Activated CD8-positive, alpha-beta memory T cell treated with anti-CD3 and anti-CD28 coated beads, Interleukin-2, amount 50 U/mL, for 4 hours (primary cell): ENCODE measurements around the gene BLOC1S3.
"Not testable (repeated sequence)": the region's sequence is repeated elsewhere in the genome, so short reads cannot be mapped to it uniquely, and the experiment has no call there.

Source experiments
- DNase-seq: peaks from one replicate; pipeline ENCODE4 v3.0.0-alpha.2; 2020

BLOC1S3 gene

GRCh38 chr19:45186509-45187334, 8.1 kb downstream of the BLOC1S3 start:
- DNase-seq = no peak

GRCh38 chr19:45187421-45188100, 9.0 kb downstream of the BLOC1S3 start:
- DNase-seq = no peak

- no peak for DNase-seq
Measured at GRCh38 chr19:45189971-45190370, 11.4 kb downstream of the BLOC1S3 start.

DNA sequence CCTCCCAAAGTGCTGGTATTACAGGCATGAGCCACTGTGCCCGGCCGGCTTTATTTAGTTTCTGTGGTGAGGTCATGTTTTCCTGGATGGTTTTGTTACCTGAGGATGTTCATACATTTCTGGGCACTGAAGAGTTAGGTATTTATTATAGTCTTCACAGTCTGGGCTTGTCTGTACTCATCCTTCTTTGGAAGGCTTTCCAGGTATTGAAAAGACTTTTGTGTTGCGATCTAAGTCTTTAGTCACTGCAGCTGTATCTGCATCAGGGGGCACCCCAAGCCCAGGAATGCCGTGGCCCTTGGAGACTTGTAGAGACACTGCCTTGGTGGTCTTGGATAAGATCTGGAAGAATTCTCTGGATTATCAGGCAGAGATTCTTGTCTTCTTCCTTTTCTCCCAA, 12.8 kb downstream of the BLOC1S3 start:
- no peak for DNase-seq

GRCh38 chr19:45195764-45196163, 17.2 kb downstream of the BLOC1S3 start:
- DNase-seq = no peak

DNA sequence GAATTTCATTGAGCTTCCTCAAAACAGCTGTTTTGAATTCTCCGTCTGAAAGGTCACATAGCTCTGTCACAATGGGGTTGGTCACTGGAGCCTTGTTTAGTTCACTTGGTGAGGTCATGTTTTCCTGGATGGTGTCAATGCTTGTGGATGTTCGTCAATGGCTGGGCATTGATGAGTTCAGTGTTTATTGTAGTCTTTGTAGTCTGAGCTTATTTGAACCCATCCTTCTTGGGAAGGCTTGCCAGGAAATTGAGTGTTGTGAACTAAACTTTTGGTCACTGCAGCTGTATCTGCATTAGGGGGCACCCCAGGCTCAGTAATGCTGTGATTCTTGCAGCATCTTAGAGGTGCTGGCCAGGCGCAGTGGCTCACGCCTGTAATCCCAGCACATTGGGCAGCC, 22.0 kb downstream of the BLOC1S3 start:
- DNase-seq = no peak

DNA sequence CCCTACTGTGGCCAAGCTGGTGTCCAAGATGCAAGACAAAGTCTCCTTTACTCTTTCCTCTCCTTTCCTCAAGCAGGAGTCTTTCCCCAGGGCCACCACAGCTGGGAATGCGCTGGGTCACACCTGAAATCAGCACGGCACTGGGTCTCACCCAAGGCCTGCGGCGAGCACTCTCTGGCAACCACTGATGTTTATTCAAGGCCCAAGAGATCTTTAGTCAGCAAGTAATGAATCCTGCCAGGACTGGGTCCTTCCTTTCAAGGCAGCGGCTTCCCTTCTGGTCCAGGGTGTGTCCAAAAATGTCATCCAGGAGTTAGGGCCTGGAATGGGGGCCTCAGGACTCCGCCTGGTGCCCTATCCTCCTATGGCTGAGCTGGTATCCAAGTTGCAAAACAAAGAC, 24.1 kb downstream of the BLOC1S3 start:
- DNase-seq = no peak

DNA sequence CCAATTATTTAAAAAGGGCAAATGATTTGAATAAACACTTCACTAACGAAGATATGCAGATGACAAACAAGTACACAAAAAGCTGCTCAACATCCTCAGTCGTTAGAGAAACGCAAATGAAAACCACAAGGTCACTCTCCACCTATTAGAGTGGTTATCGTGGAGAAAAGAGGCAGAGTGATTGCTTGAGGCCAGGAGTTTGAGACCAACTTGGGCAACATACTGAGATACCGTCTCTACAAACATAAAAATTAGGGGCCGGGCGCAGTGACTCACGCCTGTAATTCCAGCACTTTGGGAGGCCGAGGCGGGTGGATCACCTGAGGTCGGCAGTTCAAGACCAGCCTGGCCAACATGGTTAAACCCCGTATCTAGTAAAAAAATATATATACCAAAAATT, 27.2 kb downstream of the BLOC1S3 start:
- DNase-seq = no peak

DNA sequence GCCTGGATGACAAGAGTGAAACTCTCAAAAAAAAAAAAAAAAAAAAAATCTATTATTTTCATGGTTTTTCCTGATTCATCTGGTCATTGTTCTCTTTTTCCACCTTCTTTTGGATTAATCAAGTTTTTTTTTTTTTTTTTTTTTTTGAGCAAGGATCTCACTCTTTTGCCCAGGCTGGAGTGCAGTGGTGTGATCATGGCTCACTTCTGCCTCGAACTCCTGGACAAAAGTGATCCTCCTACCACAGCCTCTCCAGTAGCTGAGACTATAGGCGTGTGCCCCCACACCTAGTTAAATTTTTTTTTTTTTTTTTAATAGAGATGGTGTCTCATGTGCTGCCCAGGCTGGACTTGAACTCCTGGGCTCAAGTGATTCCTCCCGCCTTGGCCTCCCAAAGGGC, 27.7 kb downstream of the BLOC1S3 start:
- DNase-seq = no peak

DNA sequence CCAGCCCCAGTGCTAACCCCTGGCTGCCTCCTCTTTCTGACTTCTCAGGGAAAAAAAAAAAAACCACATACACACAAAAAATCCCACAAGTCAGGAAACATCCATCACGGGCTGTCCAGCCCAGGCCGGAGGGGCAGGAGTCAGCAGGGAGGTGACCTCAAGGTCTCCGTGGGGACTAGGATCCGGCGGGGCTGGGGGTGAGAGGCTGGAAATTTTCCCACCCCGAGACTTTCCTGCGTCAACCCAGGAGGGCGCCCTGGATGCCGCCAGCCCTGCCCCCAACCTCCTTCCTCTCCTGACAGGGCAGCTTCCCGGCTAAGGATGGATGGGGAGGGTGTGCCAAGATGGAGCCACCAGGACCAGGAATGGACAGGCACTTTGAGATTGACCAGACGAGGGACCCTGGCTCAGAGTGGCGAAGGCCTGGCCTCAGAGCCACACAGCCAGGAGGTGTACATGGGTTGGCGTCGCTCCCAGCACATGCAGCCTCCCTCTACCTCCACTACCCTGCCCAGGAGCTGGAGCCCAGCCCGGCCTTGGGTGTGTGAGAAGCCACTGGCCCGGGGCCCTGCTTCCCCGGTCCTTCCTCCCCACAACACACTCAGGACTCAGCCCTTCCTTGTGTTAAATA, 33.3 kb downstream of the BLOC1S3 start:
- no peak for DNase-seq

GRCh38 chr19:45213031-45213430, 34.4 kb downstream of the BLOC1S3 start:
- no peak for DNase-seq

DNA sequence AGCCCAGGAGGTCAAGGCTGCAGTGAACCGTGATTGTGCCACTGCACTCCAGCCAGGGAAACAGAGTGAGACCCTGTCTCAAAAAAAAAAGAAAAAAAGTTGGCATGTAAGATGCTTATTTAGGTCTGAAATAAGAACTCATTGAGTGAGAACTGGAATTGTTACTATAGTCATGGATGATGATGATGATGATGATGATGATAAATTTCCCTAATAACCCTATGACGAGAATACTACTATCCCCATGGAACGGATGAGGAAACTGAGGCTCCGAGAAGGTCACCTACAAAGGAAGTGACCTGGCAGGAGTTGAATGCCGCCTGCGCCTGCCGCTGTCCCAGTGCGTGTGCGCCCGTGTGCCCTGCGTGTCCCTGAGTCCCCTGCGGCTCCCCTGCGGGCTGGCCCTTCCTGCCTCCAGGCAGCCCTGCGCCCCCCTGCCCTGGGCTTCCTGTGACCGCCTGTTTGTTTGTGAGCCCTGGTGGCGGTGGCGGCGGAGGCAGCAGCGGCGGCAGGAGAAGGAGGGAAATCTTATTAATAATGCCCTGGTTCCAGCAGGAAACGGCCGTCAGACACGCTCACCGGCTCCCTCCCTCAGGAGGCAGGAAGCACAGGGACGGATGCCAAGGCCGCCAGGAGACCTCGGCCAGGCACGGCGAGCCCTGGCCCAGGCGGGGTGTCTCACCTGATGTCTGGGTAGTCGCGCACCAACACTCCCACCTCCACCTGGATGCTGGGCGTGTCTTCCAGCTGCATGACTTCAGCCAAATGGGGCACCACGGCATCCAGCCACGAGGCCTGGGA, 37.0 kb downstream of the BLOC1S3 start:
- DNase-seq = no peak

- no peak for DNase-seq
Measured at GRCh38 chr19:45216667-45217066, 38.1 kb downstream of the BLOC1S3 start.

DNA sequence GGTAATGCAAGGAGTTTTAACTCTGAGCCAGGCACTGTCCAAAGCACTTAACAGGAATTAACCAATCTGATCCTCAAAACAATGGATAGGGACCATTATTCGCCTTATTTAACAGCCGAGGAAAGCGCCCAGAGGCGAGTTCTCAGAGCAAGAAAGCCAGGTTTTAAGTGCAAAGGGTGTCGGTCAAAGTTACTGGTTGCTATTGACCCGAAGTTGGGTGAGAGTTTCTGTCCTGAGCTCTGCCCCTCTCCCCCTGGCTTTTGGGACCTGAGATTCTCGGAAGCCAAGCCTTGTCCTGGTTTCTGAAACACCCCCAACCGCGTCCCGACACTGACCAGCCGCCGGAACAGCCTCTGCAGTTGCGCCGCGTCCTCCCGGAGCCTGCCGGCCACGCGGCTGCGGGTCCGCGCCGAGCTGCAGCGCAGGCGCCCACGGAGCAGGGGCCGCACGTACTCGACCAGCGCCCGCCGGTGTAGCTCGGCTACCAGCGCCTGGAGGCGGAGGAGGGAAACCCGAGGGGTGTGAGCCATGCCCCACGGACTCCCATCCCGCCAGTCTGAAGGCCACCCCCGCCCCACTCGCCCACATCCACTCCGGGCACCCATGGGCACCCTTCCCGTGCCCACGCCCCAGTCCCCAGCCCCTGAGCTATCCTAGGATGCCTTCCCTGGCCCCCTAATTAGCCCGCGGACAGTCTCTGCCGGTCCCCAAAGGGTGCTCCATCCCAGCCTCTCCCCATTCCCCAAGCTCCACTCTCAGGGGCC, 38.8 kb downstream of the BLOC1S3 start:
- no peak for DNase-seq

GRCh38 chr19:45217957-45218334, 39.4 kb downstream of the BLOC1S3 start:
- DNase-seq = no peak

DNA sequence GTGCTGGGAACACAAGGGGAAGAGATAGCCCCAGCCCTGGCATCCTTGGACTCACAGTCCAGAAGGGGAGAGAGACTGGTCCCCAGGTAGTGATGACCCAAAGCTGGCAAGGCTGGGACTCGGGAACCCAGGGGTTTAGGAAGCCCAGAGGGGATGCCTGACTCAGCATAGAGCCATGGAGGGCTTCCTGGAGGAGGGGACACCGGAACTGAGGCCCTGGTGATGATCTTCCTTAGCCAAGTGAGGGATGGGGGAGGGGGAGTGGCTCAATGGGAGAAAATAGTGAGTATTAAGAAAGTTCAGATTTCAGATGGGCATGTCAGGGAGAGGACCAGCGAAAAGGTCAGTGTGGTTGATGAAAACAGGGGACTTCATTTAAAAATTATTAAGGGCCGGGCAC, 39.8 kb downstream of the BLOC1S3 start:
- no peak for DNase-seq

DNA sequence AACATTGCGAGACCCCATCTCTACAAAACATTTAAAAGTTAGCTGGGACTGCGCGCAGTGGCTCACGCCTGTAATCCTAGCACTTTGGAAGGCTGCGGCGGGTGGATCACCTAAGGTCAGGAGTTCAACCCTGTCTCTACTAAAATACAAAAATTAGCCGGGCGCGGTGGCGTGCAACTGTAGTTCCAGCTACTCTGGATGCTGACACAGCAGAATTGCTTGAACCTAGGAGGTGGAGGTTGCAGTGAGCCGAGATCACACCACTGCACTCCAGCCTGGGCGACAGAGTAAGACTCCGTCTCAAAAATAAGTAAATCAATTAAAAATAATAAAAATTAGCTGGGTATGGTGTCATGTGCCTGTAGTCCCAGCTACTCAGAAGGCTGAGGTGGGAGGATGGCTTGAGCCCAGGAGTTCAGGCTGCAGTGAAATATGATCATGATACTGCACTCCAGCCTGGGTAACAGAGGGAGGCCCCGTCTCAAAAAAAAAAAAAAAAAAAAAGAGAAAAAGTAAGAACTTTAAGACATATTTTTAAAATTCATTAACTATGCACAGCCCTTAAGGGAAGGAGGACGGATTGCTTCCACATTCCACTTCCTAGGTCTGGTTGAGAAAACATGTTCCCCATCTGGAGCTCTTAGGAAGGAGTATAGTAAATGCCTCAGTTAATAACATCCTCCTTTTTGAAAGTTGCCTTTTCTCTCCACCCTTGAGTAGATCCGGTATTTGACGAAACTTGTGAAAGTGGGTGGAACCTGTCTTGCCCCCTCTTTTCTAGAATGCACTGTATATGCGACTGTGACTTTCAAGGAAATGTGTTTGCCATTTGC, 40.5 kb downstream of the BLOC1S3 start:
- DNase-seq = no peak

GRCh38 chr19:45222724-45223123, 44.1 kb downstream of the BLOC1S3 start:
- DNase-seq = no peak

DNA sequence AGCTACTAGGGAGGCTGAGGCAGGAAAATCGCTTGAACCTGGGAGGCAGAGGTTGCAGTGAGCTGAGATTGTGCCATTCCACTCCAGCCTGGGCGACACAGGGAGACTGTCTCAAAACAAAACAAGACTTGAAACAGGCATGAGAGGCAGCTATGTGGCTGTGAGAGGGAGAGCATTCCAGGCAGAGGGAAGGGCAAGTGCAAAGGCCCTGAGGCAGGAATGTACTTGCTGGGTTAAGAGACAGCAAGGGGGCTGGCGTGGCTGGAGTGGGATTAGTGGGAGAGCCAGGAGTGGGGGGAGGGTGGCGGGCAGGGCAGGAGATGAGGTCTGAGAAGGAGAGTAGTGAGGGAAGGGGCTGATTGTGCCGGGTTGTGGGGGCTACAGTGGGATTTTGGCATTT, 45.3 kb downstream of the BLOC1S3 start:
- no peak for DNase-seq

- DNase-seq = no peak
Measured at GRCh38 chr19:45224645-45225044, 46.1 kb downstream of the BLOC1S3 start.

GRCh38 chr19:45229056-45229455, 50.5 kb downstream of the BLOC1S3 start:
- not testable (repeated sequence) for DNase-seq
